ENCODE measurements around the gene ETV2.

Gene ETV2

GRCh38 chr19:35637165-35637564, 4.4 kb upstream of the ETV2 start:
- peaks cover 47% of the 10 kb centered on the region for H3K36me3 ChIP-seq (ENCODE audit: control insufficient read depth, low read length)
- no peak for TF ChIP-seq EZH2phosphoT487 (IDR thresholded peaks at IDR 0.05; ENCODE audit: borderline replicate concordance, low read length)
- no peak for TF ChIP-seq CTCF (IDR thresholded peaks at IDR 0.05; ENCODE audit: low read depth, low read length, poor library complexity, severe bottlenecking)
- H3K27ac ChIP-seq (ENCODE audit: low read depth, low read length), result no peak overlapping the region
- no peaks in the 10 kb centered on the region for H4K20me1 ChIP-seq (ENCODE audit: control insufficient read depth, insufficient read depth, low read depth, low read length)
- H3F3A ChIP-seq (ENCODE audit: control insufficient read depth, insufficient read depth), result peaks cover 5% of the 10 kb centered on the region
- no peaks in the 10 kb centered on the region for H3K9me3 ChIP-seq (ENCODE audit: control insufficient read depth, insufficient read depth, low read length)
- H3K27me3 ChIP-seq (ENCODE audit: control insufficient read depth, low read length), result no peaks in the 10 kb centered on the region
- no peaks in the 10 kb centered on the region for H3K79me2 ChIP-seq (ENCODE audit: control insufficient read depth, low read length)
- peaks cover 11% of the 10 kb centered on the region for H3K4me1 ChIP-seq (ENCODE audit: control insufficient read depth, low read length)
- no peak overlapping the region for H3K4me2 ChIP-seq (ENCODE audit: low read length)
- H3K4me3 ChIP-seq (ENCODE audit: low read length), result no peak overlapping the region
- no peaks in the 10 kb centered on the region for H3K9me2 ChIP-seq (replicated peaks; ENCODE audit: control insufficient read depth, low read length)

- Histone ChIP-seq H3K27me3 (ENCODE audit: control insufficient read depth, low read length) (no peaks in the 10 kb centered on the region), H3K9me3 (ENCODE audit: control insufficient read depth, insufficient read depth, low read length) (no peaks in the 10 kb centered on the region), H3F3A (ENCODE audit: control insufficient read depth, insufficient read depth) (peaks cover 9% of the 10 kb centered on the region), H3K36me3 (ENCODE audit: control insufficient read depth, low read length) (peaks cover 30% of the 10 kb centered on the region), H3K4me3 (ENCODE audit: low read length) (no peak overlapping the region), H3K79me2 (ENCODE audit: control insufficient read depth, low read length) (no peaks in the 10 kb centered on the region), H3K9me2 (replicated peaks; ENCODE audit: control insufficient read depth, low read length) (no peaks in the 10 kb centered on the region), H4K20me1 (ENCODE audit: control insufficient read depth, insufficient read depth, low read depth, low read length) (no peaks in the 10 kb centered on the region), H3K27ac (ENCODE audit: low read depth, low read length) (no peak overlapping the region), H3K4me1 (ENCODE audit: control insufficient read depth, low read length) (peaks cover 31% of the 10 kb centered on the region), H3K4me2 (ENCODE audit: low read length) (no peak overlapping the region)
- TF ChIP-seq EZH2phosphoT487 (IDR thresholded peaks at IDR 0.05; ENCODE audit: borderline replicate concordance, low read length) (no peak), CTCF (IDR thresholded peaks at IDR 0.05; ENCODE audit: low read depth, low read length, poor library complexity, severe bottlenecking) (no peak)
Observed at GRCh38 chr19:35639321-35639639, 2.3 kb upstream of the ETV2 start.

- no peak overlapping the region for H3K27ac ChIP-seq (ENCODE audit: low read depth, low read length)
Observed at GRCh38 chr19:35639863-35640262, 1.7 kb upstream of the ETV2 start.

More at GRCh38 chr19:35639863-35640262, 1.7 kb upstream of the ETV2 start:
- no peak overlapping the region for H3K4me3 ChIP-seq (ENCODE audit: low read length)
- peaks cover 13% of the 10 kb centered on the region for H3F3A ChIP-seq (ENCODE audit: control insufficient read depth, insufficient read depth)
- no peaks in the 10 kb centered on the region for H4K20me1 ChIP-seq (ENCODE audit: control insufficient read depth, insufficient read depth, low read depth, low read length)
- peaks cover 27% of the 10 kb centered on the region for H3K36me3 ChIP-seq (ENCODE audit: control insufficient read depth, low read length)
- H3K4me1 ChIP-seq (ENCODE audit: control insufficient read depth, low read length), result peaks cover 36% of the 10 kb centered on the region
- H3K9me3 ChIP-seq (ENCODE audit: control insufficient read depth, insufficient read depth, low read length), result no peaks in the 10 kb centered on the region
- no peaks in the 10 kb centered on the region for H3K79me2 ChIP-seq (ENCODE audit: control insufficient read depth, low read length)
- TF ChIP-seq EZH2phosphoT487 (IDR thresholded peaks at IDR 0.05; ENCODE audit: borderline replicate concordance, low read length), result no peak
- TF ChIP-seq CTCF (IDR thresholded peaks at IDR 0.05; ENCODE audit: low read depth, low read length, poor library complexity, severe bottlenecking), result no peak
- no peak overlapping the region for H3K4me2 ChIP-seq (ENCODE audit: low read length)
- no peaks in the 10 kb centered on the region for H3K9me2 ChIP-seq (replicated peaks; ENCODE audit: control insufficient read depth, low read length)
- H3K27me3 ChIP-seq (ENCODE audit: control insufficient read depth, low read length), result no peaks in the 10 kb centered on the region
